H1 (cell line): ENCODE data around the gene DHPS. TPM values are rescaled to one million over a fixed set of nuclear protein-coding genes. Genes with fewer than 3 reads are reported as not detected.

Experiments used
- ASH2L ChIP-seq: fragments of 200-600, 300-600 bp; sonication (generic); IDR thresholded peaks from one replicate; pipeline ENCODE4 v1.7.1; 2017; ENCODE audit warnings: low read length
- BACH1 ChIP-seq: IDR thresholded peaks from 2 replicates; pipeline ENCODE4 v1.6.1; 2012; ENCODE audit warnings: low read length, improper control_type of control experiment
- BRCA1 ChIP-seq: IDR thresholded peaks from 2 replicates; pipeline ENCODE4 v1.6.1; 2012; ENCODE audit warnings: low read depth, low read length, improper control_type of control experiment
- CHD1 ChIP-seq: IDR thresholded peaks from 2 replicates; pipeline ENCODE4 v1.6.1; 2012; ENCODE audit warnings: low read depth, low read length, improper control_type of control experiment
- CHD2 ChIP-seq: IDR thresholded peaks from 2 replicates; pipeline ENCODE4 v1.6.1; 2012; ENCODE audit warnings: low read length, improper control_type of control experiment
- CREB1 ChIP-seq: IDR thresholded peaks from 2 replicates; pipeline ENCODE4 v1.6.1; 2012; ENCODE audit warnings: inconsistent platforms
- CTBP2 ChIP-seq: IDR thresholded peaks from 2 replicates; pipeline ENCODE4 v1.7.0; 2011; ENCODE audit warnings: borderline replicate concordance, mild to moderate bottlenecking, moderate library complexity, mixed read lengths, low read length; ENCODE audit not compliant: insufficient read depth, insufficient read length
- EGR1 ChIP-seq: IDR thresholded peaks from 2 replicates; pipeline ENCODE4 v1.6.1; 2011; ENCODE audit warnings: low read depth, low read length, borderline replicate concordance
- HDAC6 ChIP-seq: IDR thresholded peaks from one replicate; pipeline ENCODE4 v1.7.1; 2012; ENCODE audit warnings: low read depth, mild to moderate bottlenecking, inconsistent platforms, low read length, moderate library complexity
- JUN ChIP-seq: IDR thresholded peaks from 2 replicates; pipeline ENCODE4 v1.6.1; 2011; ENCODE audit warnings: low read depth, mild to moderate bottlenecking, improper control_type of control experiment, low read length
- MAFK ChIP-seq: IDR thresholded peaks from 2 replicates; pipeline ENCODE4 v1.6.1; 2012; ENCODE audit warnings: low read depth, mild to moderate bottlenecking, improper control_type of control experiment, low read length
- MAX ChIP-seq: IDR thresholded peaks from 2 replicates; pipeline ENCODE4 v1.6.1; 2012; ENCODE audit warnings: inconsistent platforms
- NANOG ChIP-seq: IDR thresholded peaks from 2 replicates; pipeline ENCODE4 v1.6.1; 2011; ENCODE audit warnings: low read length, low read depth, mild to moderate bottlenecking, inconsistent platforms; ENCODE audit not compliant: insufficient read depth, poor library complexity, severe bottlenecking
- PHF8 ChIP-seq: fragments of 200-600 bp; sonication (generic); conservative IDR thresholded peaks from 2 replicates; pipeline ENCODE4 v1.7.1; 2012; ENCODE audit warnings: low read depth, mild to moderate bottlenecking, inconsistent platforms, low read length, moderate library complexity
- RFX5 ChIP-seq: IDR thresholded peaks from 2 replicates; pipeline ENCODE4 v1.6.1; 2011; ENCODE audit warnings: low read depth, low read length, improper control_type of control experiment, borderline replicate concordance
- SIRT6 ChIP-seq: IDR thresholded peaks from one replicate; pipeline ENCODE4 v1.7.1; 2012; ENCODE audit warnings: low read length, inconsistent platforms
- SIX5 ChIP-seq: IDR thresholded peaks from 2 replicates; pipeline ENCODE4 v1.6.1; 2011; ENCODE audit warnings: mild to moderate bottlenecking, low read depth, low read length
- SP1 ChIP-seq: IDR thresholded peaks from 2 replicates; pipeline ENCODE4 v1.6.1; 2011; ENCODE audit warnings: low read depth, low read length
- SP2 ChIP-seq: IDR thresholded peaks from 2 replicates; pipeline ENCODE4 v1.6.1; 2012; ENCODE audit warnings: mild to moderate bottlenecking, low read length, inconsistent platforms
- SP4 ChIP-seq: IDR thresholded peaks from 2 replicates; pipeline ENCODE4 v1.6.1; 2012; ENCODE audit warnings: low read length, inconsistent platforms
- TAF1 ChIP-seq: IDR thresholded peaks from 2 replicates; pipeline ENCODE4 v1.6.1; 2011; ENCODE audit warnings: mild to moderate bottlenecking, low read depth, low read length
- TBP ChIP-seq: IDR thresholded peaks from 2 replicates; pipeline ENCODE4 v1.6.1; 2011; ENCODE audit warnings: low read depth, low read length, improper control_type of control experiment
- ZNF274 ChIP-seq: IDR thresholded peaks from 2 replicates; pipeline ENCODE4 v1.7.0; 2012; ENCODE audit warnings: low read length, borderline replicate concordance; ENCODE audit errors: extremely low read depth
- polyA plus RNA-seq, 7 experiments: library from polyadenylated mRNA; depleted of rRNA in 3 of 7; stranded (reverse) in 5 of 7; unstranded in 2 of 7; fragments of >200 nt in 5 of 7; fragments of 200-250 nt in 2 of 7; gene quantifications; 1 replicate in 5 of 7; 2 replicates in 1 of 7; 4 replicates in 1 of 7; pipeline versions ENCODE4 v1.2.1 to v1.2.3, GENCODE V29; 2011 to 2013; ENCODE audit warnings: missing spikeins in 2 of 7, mixed read lengths in 2 of 7
- total RNA-seq: library from RNA; stranded (reverse); fragmentation: NEBNext Ultra II Directional; extraction: Animal tissue kit (Norgen Biotek cat#: 25700); gene quantifications from 2 replicates; pipeline ENCODE4 v1.2.1, GENCODE V29; 2021

Gene DHPS
- total and polyA plus RNA-seq, 2 of the 8 experiments (the other 6 are each of a cell fraction or from before 2014, with no cell fraction given) = 86.6 to 99.6 TPM

GRCh38 chr19:12703046-12703445 lies 21.4 kb upstream of the DHPS start (continued):
- TF ChIP-seq RFX5 = no peak
- TF ChIP-seq SP1 = peak; percentile 99
- TF ChIP-seq PHF8 = no peak
- TF ChIP-seq CHD2 = peak; percentile 87
- TF ChIP-seq CTBP2 = no peak
- TF ChIP-seq CHD1 = no peak
- TF ChIP-seq TAF1 = peak; percentile 49; the same call in 1 of the 2 replicates
- peak; percentile 75; the same call in 1 of the 2 replicates for TF ChIP-seq TBP
- no peak for TF ChIP-seq SIRT6
- no peak for TF ChIP-seq MAFK
- TF ChIP-seq ZNF274 = no peak
- TF ChIP-seq BRCA1 = no peak
- TF ChIP-seq HDAC6 = no peak
- TF ChIP-seq BACH1 = no peak
- no peak for TF ChIP-seq EGR1
- no peak for TF ChIP-seq NANOG
- TF ChIP-seq CREB1 = no peak
- no peak for TF ChIP-seq ASH2L
- TF ChIP-seq SP2 = no peak; the same call in 1 of the 2 replicates
- peak; percentile 74 for TF ChIP-seq SP4
- TF ChIP-seq MAX = no peak
- TF ChIP-seq SIX5 = no peak
- TF ChIP-seq JUN = no peak
